Smooth muscle cell (in vitro differentiated cells): Measurements from ENCODE around the gene SLC22A12. TPM values are rescaled to one million over a fixed set of nuclear protein-coding genes. Genes with fewer than 3 reads are reported as not detected.

ENCODE experiments used
- DNase-seq: peaks from one replicate; lab custom pipeline; 2025; ENCODE audit not compliant: unreplicated experiment; lab: John Stamatoyannopoulos, UW
- H2AFZ ChIP-seq: fragments of 200-600 bp; sonication (generic); 2 replicates; pipeline ENCODE4 v1.6.0; 2016; ENCODE audit warnings: antibody characterized with exemption, low read depth, mild to moderate bottlenecking
- H3F3A ChIP-seq: fragments of 200-600 bp; sonication (generic); 2 replicates; pipeline ENCODE4 v1.6.0; 2017; ENCODE audit warnings: antibody characterized with exemption, low read depth
- H3K27ac ChIP-seq: fragments of 200-600 bp; sonication (generic); 2 replicates; pipeline ENCODE4 v1.5.1; 2016; ENCODE audit warnings: low read depth, mild to moderate bottlenecking
- H3K27me3 ChIP-seq: fragments of 200-600 bp; sonication (generic); 2 replicates; pipeline ENCODE4 v1.6.1; 2016; ENCODE audit warnings: low read depth, mild to moderate bottlenecking
- H3K36me3 ChIP-seq: fragments of 200-600 bp; sonication (generic); 2 replicates; pipeline ENCODE4 v1.5.1; 2016; ENCODE audit warnings: low read depth
- H3K4me1 ChIP-seq: fragments of 200-600 bp; sonication (generic); 2 replicates; pipeline ENCODE4 v1.5.1; 2016; ENCODE audit warnings: low read depth
- H3K4me2 ChIP-seq: fragments of 200-600 bp; sonication (generic); 2 replicates; pipeline ENCODE4 v1.6.0; 2016; ENCODE audit warnings: mild to moderate bottlenecking
- H3K4me3 ChIP-seq: fragments of 200-600 bp; sonication (generic); 2 replicates; pipeline ENCODE4 v1.5.1; 2016; ENCODE audit warnings: mild to moderate bottlenecking
- H3K79me2 ChIP-seq: fragments of 200-600 bp; sonication (generic); 2 replicates; pipeline ENCODE4 v1.6.0; 2016; ENCODE audit warnings: low read depth, mild to moderate bottlenecking
- H3K9ac ChIP-seq: fragments of 200-600 bp; sonication (generic); 2 replicates; pipeline ENCODE4 v1.6.0; 2016; ENCODE audit warnings: low read depth
- H3K9me3 ChIP-seq: fragments of 200-600 bp; sonication (generic); replicated peaks from 2 replicates; pipeline ENCODE4 v1.5.1; 2016; ENCODE audit warnings: low read depth
- H4K20me1 ChIP-seq: fragments of 200-600 bp; sonication (generic); 2 replicates; pipeline ENCODE4 v1.6.0; 2016; ENCODE audit warnings: low read depth
- WGBS: methylation state at CpG from one replicate; pipeline ENCODE4 v1.1.7; 2016; ENCODE audit warnings: low lambda C conversion rate; 5-methylcytosine and 5-hydroxymethylcytosine counted together
- polyA plus RNA-seq: library from polyadenylated mRNA; unstranded; fragments of >200 nt; fragmentation: Nextera tagmentation; extraction: Ambion mirVana; gene quantifications from 2 replicates; pipeline ENCODE4 v1.2.1, GENCODE V29; 2016
- total RNA-seq: library from RNA; depleted of rRNA; stranded (reverse); fragments of >200 nt; gene quantifications from 2 replicates; pipeline ENCODE4 v1.2.3, GENCODE V29; 2014
- TF ChIP-seq, protein P1 (sequence below): fragments of 200-600 bp; sonication (generic); IDR thresholded peaks from 2 replicates; pipeline ENCODE4 v1.5.1; 2017; ENCODE audit warnings: borderline replicate concordance, mild to moderate bottlenecking, antibody characterized with exemption; ENCODE audit not compliant: insufficient read depth, poor library complexity, severe bottlenecking

The SLC22A12 gene
- total and polyA plus RNA-seq, 2 experiments from 2014 or later = not detected

DNA sequence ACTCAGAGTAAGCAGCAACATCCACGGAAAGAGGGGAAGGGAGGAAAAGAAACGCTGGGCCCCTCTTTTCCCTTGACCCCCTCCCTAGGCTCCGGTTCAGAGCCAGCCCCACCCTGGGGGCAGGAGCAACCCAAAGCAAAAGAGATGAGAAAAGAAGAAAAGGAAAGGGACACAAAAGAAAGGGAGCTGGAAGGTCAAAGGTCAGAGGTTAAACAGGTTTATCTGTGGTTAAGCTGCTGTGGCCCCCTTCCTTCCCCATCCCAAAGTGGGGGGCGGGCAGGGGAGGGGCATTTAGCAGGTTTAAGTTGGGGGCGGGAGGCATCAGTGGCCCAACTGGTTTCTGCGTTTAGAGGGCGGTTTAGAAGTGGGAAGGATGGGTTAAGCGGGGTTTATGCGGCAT lies 35.6 kb downstream of the SLC22A12 start:
- Histone ChIP-seq H2AFZ (no peak overlapping the region), H3K27me3 (peaks cover 22% of the 10 kb centered on the region), H3K4me3 (no peak overlapping the region), H3K4me2 (no peak overlapping the region), H3K27ac (no peak overlapping the region), H3K9ac (no peak overlapping the region), H3K9me3 (no peaks in the 10 kb centered on the region), H3K36me3 (no peaks in the 10 kb centered on the region), H4K20me1 (no peaks in the 10 kb centered on the region), H3K4me1 (no peaks in the 10 kb centered on the region), H3K79me2 (no peaks in the 10 kb centered on the region), H3F3A (no peaks in the 10 kb centered on the region)
- no peak for DNase-seq
- TF ChIP-seq, protein P1, sequence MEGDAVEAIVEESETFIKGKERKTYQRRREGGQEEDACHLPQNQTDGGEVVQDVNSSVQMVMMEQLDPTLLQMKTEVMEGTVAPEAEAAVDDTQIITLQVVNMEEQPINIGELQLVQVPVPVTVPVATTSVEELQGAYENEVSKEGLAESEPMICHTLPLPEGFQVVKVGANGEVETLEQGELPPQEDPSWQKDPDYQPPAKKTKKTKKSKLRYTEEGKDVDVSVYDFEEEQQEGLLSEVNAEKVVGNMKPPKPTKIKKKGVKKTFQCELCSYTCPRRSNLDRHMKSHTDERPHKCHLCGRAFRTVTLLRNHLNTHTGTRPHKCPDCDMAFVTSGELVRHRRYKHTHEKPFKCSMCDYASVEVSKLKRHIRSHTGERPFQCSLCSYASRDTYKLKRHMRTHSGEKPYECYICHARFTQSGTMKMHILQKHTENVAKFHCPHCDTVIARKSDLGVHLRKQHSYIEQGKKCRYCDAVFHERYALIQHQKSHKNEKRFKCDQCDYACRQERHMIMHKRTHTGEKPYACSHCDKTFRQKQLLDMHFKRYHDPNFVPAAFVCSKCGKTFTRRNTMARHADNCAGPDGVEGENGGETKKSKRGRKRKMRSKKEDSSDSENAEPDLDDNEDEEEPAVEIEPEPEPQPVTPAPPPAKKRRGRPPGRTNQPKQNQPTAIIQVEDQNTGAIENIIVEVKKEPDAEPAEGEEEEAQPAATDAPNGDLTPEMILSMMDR = no peak
- whole genome bisulfite sequencing = 76% methylated on average over 3 of the region's 9 CpGs

DNA sequence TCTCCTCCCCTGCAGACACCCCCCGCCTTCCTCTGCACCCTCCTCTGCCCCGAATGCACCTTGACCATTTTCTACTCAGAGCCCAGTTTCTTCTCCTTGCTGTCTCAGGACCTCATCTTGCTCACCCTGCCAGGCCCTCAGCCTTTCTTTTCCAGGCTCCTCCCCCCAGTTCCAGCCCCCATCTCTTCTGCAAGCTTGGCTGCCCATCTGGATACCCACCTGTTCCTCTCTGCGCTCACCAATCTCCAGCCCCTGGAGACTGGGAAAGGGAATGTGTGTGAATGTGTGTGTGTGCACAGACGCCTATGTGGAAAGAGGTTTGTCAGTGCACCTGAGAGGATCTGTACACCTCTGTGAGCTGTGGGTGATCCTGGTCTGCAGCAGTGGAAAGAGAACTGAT lies 36.4 kb downstream of the SLC22A12 start:
- H4K20me1 ChIP-seq = no peaks in the 10 kb centered on the region
- no peaks in the 10 kb centered on the region for H3K4me1 ChIP-seq
- 94% methylated on average over 3 of the region's 4 CpGs for WGBS
- H3K27ac ChIP-seq = no peak overlapping the region
- no peak overlapping the region for H2AFZ ChIP-seq
- TF ChIP-seq, protein P1 = no peak
- H3K27me3 ChIP-seq = peaks cover 22% of the 10 kb centered on the region
- H3F3A ChIP-seq = no peaks in the 10 kb centered on the region
- no peaks in the 10 kb centered on the region for H3K36me3 ChIP-seq
- no peaks in the 10 kb centered on the region for H3K79me2 ChIP-seq
- DNase-seq = no peak
- H3K9me3 ChIP-seq = no peaks in the 10 kb centered on the region
- H3K9ac ChIP-seq = no peak overlapping the region
- H3K4me3 ChIP-seq = no peak overlapping the region
- no peak overlapping the region for H3K4me2 ChIP-seq

DNA sequence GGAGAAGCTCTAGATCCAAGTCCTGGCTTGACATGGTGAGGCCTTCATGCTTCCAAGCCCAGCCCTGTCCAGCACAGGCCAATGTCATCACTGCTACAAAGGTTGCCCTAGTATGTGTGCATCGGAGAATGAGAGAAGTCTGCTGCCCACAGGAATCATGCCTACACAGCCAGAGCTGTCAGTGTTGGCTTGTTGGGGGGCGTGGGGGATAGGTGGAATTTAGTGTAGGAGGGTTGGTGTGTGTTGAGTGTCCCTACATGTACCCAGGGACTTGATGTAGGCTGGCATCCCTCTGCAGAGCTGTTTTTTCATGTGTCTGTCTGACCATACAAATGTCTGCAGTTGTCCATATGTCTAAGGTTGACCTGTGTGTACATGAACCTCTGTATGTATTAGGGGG lies 37.6 kb downstream of the SLC22A12 start:
- Histone ChIP-seq H3K36me3 (no peaks in the 10 kb centered on the region), H3K27ac (no peak overlapping the region), H3K9ac (no peak overlapping the region), H2AFZ (no peak overlapping the region), H4K20me1 (no peaks in the 10 kb centered on the region), H3F3A (no peaks in the 10 kb centered on the region), H3K4me1 (no peaks in the 10 kb centered on the region), H3K4me3 (no peak overlapping the region), H3K4me2 (no peak overlapping the region), H3K9me3 (no peaks in the 10 kb centered on the region), H3K27me3 (peaks cover 22% of the 10 kb centered on the region), H3K79me2 (no peaks in the 10 kb centered on the region)
- TF ChIP-seq, protein P1 = no peak
- 97% methylated on average over 2 of the region's 2 CpGs for WGBS
- no peak for DNase-seq

DNA sequence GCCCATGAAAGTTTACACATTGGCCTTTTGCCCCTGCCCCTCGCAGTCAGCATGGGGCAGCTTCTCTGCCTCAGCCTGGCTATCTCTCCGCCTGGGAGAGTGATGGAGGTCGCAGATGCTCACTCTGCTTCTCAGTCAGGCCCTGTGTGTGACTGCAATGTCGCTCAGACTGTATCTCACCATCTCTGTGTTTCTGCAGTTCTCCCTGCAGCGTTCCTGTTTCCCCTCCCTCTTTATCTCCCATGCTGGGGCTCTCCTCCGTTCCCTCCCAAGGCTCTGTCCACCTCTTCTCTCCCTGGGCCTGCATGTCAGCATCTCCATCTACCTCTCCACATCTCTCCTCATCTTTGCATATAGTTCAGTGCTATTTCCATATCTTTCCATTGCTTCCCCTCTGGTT lies 38.1 kb downstream of the SLC22A12 start:
- no peaks in the 10 kb centered on the region for H3K36me3 ChIP-seq
- H3K4me2 ChIP-seq = no peak overlapping the region
- no peaks in the 10 kb centered on the region for H3K4me1 ChIP-seq
- H4K20me1 ChIP-seq = no peaks in the 10 kb centered on the region
- TF ChIP-seq, protein P1 = no peak
- WGBS = 87% methylated on average over 6 of the region's 6 CpGs
- H3K4me3 ChIP-seq = no peak overlapping the region
- no peaks in the 10 kb centered on the region for H3F3A ChIP-seq
- H2AFZ ChIP-seq = no peak overlapping the region
- no peaks in the 10 kb centered on the region for H3K79me2 ChIP-seq
- no peak overlapping the region for H3K9ac ChIP-seq
- peaks cover 26% of the 10 kb centered on the region for H3K27me3 ChIP-seq
- no peak overlapping the region for H3K27ac ChIP-seq
- no peak for DNase-seq
- H3K9me3 ChIP-seq = no peaks in the 10 kb centered on the region
